Right atrium auricular region (tissue), 2 donors: Measurements from ENCODE around the gene ADARB1. TPM values are rescaled to one million over a fixed set of nuclear protein-coding genes. Genes with fewer than 3 reads are reported as not detected.

Source experiments
- DNase-seq: peaks from one replicate; pipeline ENCODE4 v3.0.0-alpha.2; 2019; ENCODE audit warnings: low spot score
- H3K27ac ChIP-seq, 2 donors: fragments of 200-600 bp; sonication (generic); 1 replicate in 1 of 2; 2 replicates in 1 of 2; pipeline ENCODE4 v1.5.1; 2016 to 2019
- H3K27me3 ChIP-seq, 2 donors: fragments of 200-600 bp; sonication (generic); one replicate each; pipeline versions ENCODE4 v1.5.1 to v1.6.0; 2017 to 2019
- H3K36me3 ChIP-seq: fragments of 200-600 bp; sonication (generic); one replicate; pipeline ENCODE4 v1.5.1; 2016
- H3K4me1 ChIP-seq, 2 donors: fragments of 200-600 bp; sonication (generic); one replicate each; pipeline versions ENCODE4 v1.5.1 to v1.6.0; 2017 to 2019
- H3K4me3 ChIP-seq, 2 donors: fragments of 200-600 bp; sonication (generic); 1 replicate in 1 of 2; 2 replicates in 1 of 2; pipeline ENCODE4 v1.5.1; 2017 to 2019; ENCODE audit warnings: mild to moderate bottlenecking in 1 of 2, moderate library complexity in 1 of 2
- H3K9me3 ChIP-seq, 2 donors: fragments of 200-600 bp; sonication (generic); one replicate each; pipeline ENCODE4 v1.5.1; 2019
- total RNA-seq, 2 donors: library from RNA; depleted of rRNA; stranded (reverse); fragments of >200 nt; gene quantifications; one replicate each; pipeline ENCODE4 v1.1.0, GENCODE V29; 2016
- TF ChIP-seq, protein P1 (sequence below), 2 donors: fragments of 200-600 bp; sonication (generic); IDR thresholded peaks; one replicate each; pipeline ENCODE4 v1.5.1; 2019; ENCODE audit warnings: antibody characterized with exemption in 2 of 2

ADARB1 gene
- total RNA-seq, 2 donors from 2014 or later, result 7.5 to 10.5 TPM

DNA sequence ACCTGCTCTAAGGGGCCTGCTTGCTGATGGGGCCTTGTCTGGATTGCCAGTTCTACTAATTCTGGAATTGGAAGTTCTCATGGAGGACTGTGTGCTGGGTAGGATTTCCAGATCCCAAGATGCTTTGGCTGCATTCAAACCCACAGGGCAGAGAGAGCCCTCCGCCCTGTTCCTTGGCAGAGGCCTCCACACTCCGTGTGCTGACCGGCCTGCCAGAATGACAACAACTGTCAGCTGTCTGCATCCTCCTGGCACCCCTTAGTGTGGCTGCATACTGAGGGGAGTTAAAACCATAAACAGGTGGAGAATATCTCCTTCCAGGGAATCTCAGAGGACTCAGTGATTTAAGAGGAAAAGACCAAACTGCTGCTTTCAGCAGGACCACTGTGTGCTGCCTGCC, 60.7 kb downstream of the ADARB1 start:
- no peaks in the 10 kb centered on the region for H3K27me3 ChIP-seq
- no peak overlapping the region for H3K4me3 ChIP-seq
- no peaks in the 10 kb centered on the region for H3K36me3 ChIP-seq
- peak overlapping the region; percentile 62 to 71 for H3K27ac ChIP-seq
- TF ChIP-seq, protein P1, sequence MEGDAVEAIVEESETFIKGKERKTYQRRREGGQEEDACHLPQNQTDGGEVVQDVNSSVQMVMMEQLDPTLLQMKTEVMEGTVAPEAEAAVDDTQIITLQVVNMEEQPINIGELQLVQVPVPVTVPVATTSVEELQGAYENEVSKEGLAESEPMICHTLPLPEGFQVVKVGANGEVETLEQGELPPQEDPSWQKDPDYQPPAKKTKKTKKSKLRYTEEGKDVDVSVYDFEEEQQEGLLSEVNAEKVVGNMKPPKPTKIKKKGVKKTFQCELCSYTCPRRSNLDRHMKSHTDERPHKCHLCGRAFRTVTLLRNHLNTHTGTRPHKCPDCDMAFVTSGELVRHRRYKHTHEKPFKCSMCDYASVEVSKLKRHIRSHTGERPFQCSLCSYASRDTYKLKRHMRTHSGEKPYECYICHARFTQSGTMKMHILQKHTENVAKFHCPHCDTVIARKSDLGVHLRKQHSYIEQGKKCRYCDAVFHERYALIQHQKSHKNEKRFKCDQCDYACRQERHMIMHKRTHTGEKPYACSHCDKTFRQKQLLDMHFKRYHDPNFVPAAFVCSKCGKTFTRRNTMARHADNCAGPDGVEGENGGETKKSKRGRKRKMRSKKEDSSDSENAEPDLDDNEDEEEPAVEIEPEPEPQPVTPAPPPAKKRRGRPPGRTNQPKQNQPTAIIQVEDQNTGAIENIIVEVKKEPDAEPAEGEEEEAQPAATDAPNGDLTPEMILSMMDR (IDR thresholded peaks at IDR 0.05), result no peak
- DNase-seq, result no peak
- H3K4me1 ChIP-seq, result peaks cover 0 to 54% of the 10 kb centered on the region in 2 donors
- H3K9me3 ChIP-seq, result no peaks in the 10 kb centered on the region

DNA sequence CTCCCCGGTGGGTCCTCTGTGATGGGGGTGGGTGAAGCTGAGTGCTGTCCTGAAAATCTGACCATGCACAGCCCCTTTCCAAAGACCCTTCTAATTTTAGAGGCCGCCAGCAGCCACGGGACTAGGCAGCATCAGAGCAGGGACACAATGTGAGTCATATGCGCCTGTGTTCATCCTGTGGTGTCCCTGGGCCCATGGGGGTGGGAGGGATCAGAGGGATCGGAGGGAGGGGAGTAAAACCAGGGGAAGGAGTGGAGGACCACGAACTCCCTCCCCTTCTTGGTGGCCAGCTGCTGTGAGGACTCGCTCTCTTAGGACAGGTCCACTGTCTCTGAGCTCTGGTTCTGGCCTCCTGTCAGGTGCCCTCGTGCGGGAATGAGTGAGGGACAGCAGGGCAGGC, 61.5 kb downstream of the ADARB1 start:
- H3K27ac ChIP-seq, result peak overlapping the region; percentile 62 to 71
- no peaks in the 10 kb centered on the region for H3K9me3 ChIP-seq
- peaks cover 0 to 46% of the 10 kb centered on the region in 2 donors for H3K4me1 ChIP-seq
- TF ChIP-seq, protein P1 (IDR thresholded peaks at IDR 0.05), result no peak
- H3K36me3 ChIP-seq, result no peaks in the 10 kb centered on the region
- no peaks in the 10 kb centered on the region for H3K27me3 ChIP-seq
- no peak for DNase-seq
- H3K4me3 ChIP-seq, result no peak overlapping the region

DNA sequence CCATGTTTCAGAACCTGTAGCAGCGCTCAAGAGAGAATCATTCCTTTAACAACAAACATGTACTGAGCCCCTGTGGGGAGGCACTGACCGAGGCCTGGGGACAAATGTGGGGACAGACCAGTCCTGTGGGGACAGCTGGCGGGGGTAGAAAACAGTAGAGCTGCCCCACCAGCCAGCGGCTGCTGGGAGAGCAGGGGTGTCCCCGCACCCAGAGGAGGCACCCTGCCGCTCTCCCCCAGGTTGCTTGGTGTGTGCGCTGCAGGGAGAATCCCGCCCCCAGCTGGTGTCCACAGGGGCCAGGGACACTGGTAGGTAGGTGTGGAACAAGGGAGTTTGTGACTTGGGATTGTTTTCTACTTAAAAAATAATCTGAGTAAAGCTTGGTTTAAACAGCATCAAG, 62.1 kb downstream of the ADARB1 start:
- H3K27me3 ChIP-seq, result no peaks in the 10 kb centered on the region
- TF ChIP-seq, protein P1 (IDR thresholded peaks at IDR 0.05), result no peak
- H3K9me3 ChIP-seq, result no peaks in the 10 kb centered on the region
- DNase-seq, result no peak
- peak overlapping the region in 1 of 2 donors; percentile 71 for H3K27ac ChIP-seq
- peaks cover 0 to 40% of the 10 kb centered on the region in 2 donors for H3K4me1 ChIP-seq
- H3K4me3 ChIP-seq, result no peak overlapping the region
- H3K36me3 ChIP-seq, result no peaks in the 10 kb centered on the region

DNA sequence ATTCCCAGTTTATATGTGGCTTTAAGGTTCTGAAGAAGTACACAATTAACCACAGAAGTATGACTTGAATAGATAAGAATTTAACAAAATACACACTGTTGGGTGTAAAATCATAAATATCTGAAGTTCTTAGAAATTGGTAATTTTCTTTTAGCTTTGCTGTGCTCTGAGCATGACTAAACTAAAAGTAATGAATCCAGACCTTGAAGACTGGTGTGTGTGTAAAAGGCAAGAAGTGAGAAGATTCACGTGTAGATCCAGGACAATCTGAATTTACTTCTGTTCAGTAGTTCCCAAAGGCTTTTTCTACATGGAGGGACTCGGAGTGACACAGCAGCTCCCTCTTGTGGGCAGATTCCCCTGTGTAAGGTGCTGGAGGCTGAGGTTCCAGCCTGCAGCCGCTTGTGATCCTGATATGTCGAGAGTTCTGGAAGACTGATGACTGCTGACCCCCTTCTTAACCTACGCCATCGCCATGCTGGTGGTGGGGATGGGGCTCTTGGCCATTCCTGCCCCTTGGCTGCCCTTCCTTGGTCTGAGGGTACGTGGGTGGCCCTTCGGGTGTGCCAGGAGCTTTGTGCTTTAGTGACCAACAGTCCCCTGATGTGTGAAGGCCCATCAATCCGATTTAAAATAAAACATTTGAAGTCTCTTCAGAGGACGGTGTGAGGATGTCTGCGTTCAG, 62.7 kb downstream of the ADARB1 start:
- no peaks in the 10 kb centered on the region for H3K36me3 ChIP-seq
- DNase-seq, result peak; percentile 89
- no peaks in the 10 kb centered on the region for H3K27me3 ChIP-seq
- peak overlapping the region in 1 of 2 donors; percentile 71 for H3K27ac ChIP-seq
- H3K4me3 ChIP-seq, result no peak overlapping the region
- TF ChIP-seq, protein P1 (IDR thresholded peaks at IDR 0.05), result peak; percentile 75 to 90
- no peaks in the 10 kb centered on the region for H3K9me3 ChIP-seq
- H3K4me1 ChIP-seq, result peaks cover 0 to 36% of the 10 kb centered on the region in 2 donors

DNA sequence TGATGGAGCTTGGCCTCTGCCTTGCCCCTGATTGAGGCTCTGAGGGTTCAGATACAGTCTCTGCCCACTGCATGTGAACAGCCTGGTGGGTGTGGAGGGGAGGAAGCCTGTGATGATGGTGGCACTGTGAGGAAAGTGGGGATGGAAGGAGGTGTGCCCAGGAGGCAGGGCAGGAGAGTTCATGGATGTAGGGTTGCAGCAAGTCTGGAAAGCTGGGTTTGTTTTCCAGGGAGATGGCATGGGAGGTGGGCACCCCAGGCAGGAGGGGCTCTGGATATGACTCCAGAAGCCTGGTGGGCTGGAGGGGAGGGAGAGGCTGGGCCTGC, 63.2 kb downstream of the ADARB1 start:
- H3K9me3 ChIP-seq, result no peaks in the 10 kb centered on the region
- no peak overlapping the region for H3K4me3 ChIP-seq
- no peaks in the 10 kb centered on the region for H3K27me3 ChIP-seq
- H3K36me3 ChIP-seq, result no peaks in the 10 kb centered on the region
- H3K27ac ChIP-seq, result no peak overlapping the region
- DNase-seq, result no peak
- TF ChIP-seq, protein P1 (IDR thresholded peaks at IDR 0.05), result no peak
- H3K4me1 ChIP-seq, result peaks cover 0 to 35% of the 10 kb centered on the region in 2 donors
